ENCODE results near the gene IL1RL1. TPM values are rescaled to one million over a fixed set of nuclear protein-coding genes. Genes with fewer than 3 reads are reported as not detected.

Gene IL1RL1
- total RNA-seq, 4 donors from 2014 or later = 4.3 to 20.2 (median 8.1) TPM

- Histone ChIP-seq H3K36me3 (peaks cover 0 to 11% (median 0%) of the 10 kb centered on the region in 4 donors), H3K4me1 (no peaks in the 10 kb centered on the region), H3K4me3 (no peak overlapping the region), H3K27me3 (peaks cover 0 to 13% (median 0%) of the 10 kb centered on the region in 4 donors), H3K9me3 (no peaks in the 10 kb centered on the region), H3K27ac (replicated peaks in 1 of 4) (no peak overlapping the region)
- 43% methylated on average over 3 of the region's 3 CpGs for WGBS
- no peak for TF ChIP-seq EP300 (IDR thresholded peaks at IDR 0.05)
- TF ChIP-seq POLR2A (IDR thresholded peaks at IDR 0.05; ENCODE audit: low read depth) = no peak
- TF ChIP-seq CTCF (IDR thresholded peaks at IDR 0.05) = no peak
- TF ChIP-seq POLR2AphosphoS5 (IDR thresholded peaks at IDR 0.05) = no peak
- intact Hi-C loops (cut with DNase I) = no loop called here
- no peak for DNase-seq (ENCODE audit: extremely low spot score)
Observed at GRCh38 chr2:102342888-102343287, 31.5 kb downstream of the IL1RL1 start.

GRCh38 chr2:102344397-102344796, 33.0 kb downstream of the IL1RL1 start:
- WGBS = 84% methylated on average over 3 of the region's 3 CpGs
- peaks cover 0 to 13% (median 0%) of the 10 kb centered on the region in 4 donors for H3K27me3 ChIP-seq
- H3K4me3 ChIP-seq = no peak overlapping the region
- intact Hi-C loops (cut with DNase I) = no loop called here
- no peaks in the 10 kb centered on the region for H3K9me3 ChIP-seq
- H3K36me3 ChIP-seq = peaks cover 0 to 11% (median 0%) of the 10 kb centered on the region in 4 donors
- DNase-seq (ENCODE audit: extremely low spot score) = no peak
- H3K4me1 ChIP-seq = no peaks in the 10 kb centered on the region
- TF ChIP-seq EP300 (IDR thresholded peaks at IDR 0.05) (no peak), POLR2AphosphoS5 (IDR thresholded peaks at IDR 0.05) (no peak), POLR2A (IDR thresholded peaks at IDR 0.05; ENCODE audit: low read depth) (no peak)
- no peak overlapping the region for H3K27ac ChIP-seq (replicated peaks in 1 of 4)

- intact Hi-C loops (cut with DNase I) = no loop called here
- Histone ChIP-seq H3K27ac (replicated peaks in 1 of 4) (no peak overlapping the region), H3K9me3 (no peaks in the 10 kb centered on the region), H3K27me3 (peaks cover 0 to 17% (median 0%) of the 10 kb centered on the region in 4 donors), H3K4me1 (no peaks in the 10 kb centered on the region), H3K36me3 (peaks cover 0 to 11% (median 0%) of the 10 kb centered on the region in 4 donors), H3K4me3 (no peak overlapping the region)
- TF ChIP-seq POLR2A (IDR thresholded peaks at IDR 0.05; ENCODE audit: low read depth) = no peak
- TF ChIP-seq POLR2AphosphoS5 (IDR thresholded peaks at IDR 0.05) = no peak
- TF ChIP-seq CTCF (IDR thresholded peaks at IDR 0.05) = no peak
- TF ChIP-seq EP300 (IDR thresholded peaks at IDR 0.05) = no peak
- DNase-seq (ENCODE audit: extremely low spot score) = no peak
- WGBS = 79% methylated on average over 4 of the region's 4 CpGs
Observed at GRCh38 chr2:102345329-102345920, 34.1 kb downstream of the IL1RL1 start.

GRCh38 chr2:102346381-102347130, 35.2 kb downstream of the IL1RL1 start:
- no peak for TF ChIP-seq POLR2AphosphoS5 (IDR thresholded peaks at IDR 0.05)
- no peak for TF ChIP-seq POLR2A (IDR thresholded peaks at IDR 0.05; ENCODE audit: low read depth)
- no peak for TF ChIP-seq EP300 (IDR thresholded peaks at IDR 0.05)
- TF ChIP-seq CTCF (IDR thresholded peaks at IDR 0.05) = no peak
- Histone ChIP-seq H3K27ac (replicated peaks in 1 of 4) (no peak overlapping the region), H3K4me3 (no peak overlapping the region), H3K9me3 (no peaks in the 10 kb centered on the region), H3K36me3 (peaks cover 0 to 6% (median 0%) of the 10 kb centered on the region in 4 donors), H3K4me1 (no peaks in the 10 kb centered on the region), H3K27me3 (peaks cover 0 to 23% (median 0%) of the 10 kb centered on the region in 4 donors)
- WGBS = 79% methylated on average over 7 of the region's 7 CpGs
- no peak for DNase-seq (ENCODE audit: extremely low spot score)
- intact Hi-C loops (cut with DNase I) = no loop called here

- Histone ChIP-seq H3K4me3 (no peak overlapping the region), H3K36me3 (no peaks in the 10 kb centered on the region), H3K9me3 (no peaks in the 10 kb centered on the region), H3K27ac (replicated peaks in 1 of 4) (no peak overlapping the region), H3K27me3 (peaks cover 0 to 22% (median 0%) of the 10 kb centered on the region in 4 donors), H3K4me1 (peaks cover 0 to 4% (median 2%) of the 10 kb centered on the region in 4 donors)
- 33% methylated on average over 1 of the region's 1 CpG for WGBS
- intact Hi-C loops (cut with DNase I) = loop anchor here (10.0 kb wide), 2 partner anchors 95 to 345 kb away; no protein-coding TSS in a partner anchor
- DNase-seq (ENCODE audit: extremely low spot score) = no peak
- TF ChIP-seq EP300 (IDR thresholded peaks at IDR 0.05) = no peak
- TF ChIP-seq POLR2A (IDR thresholded peaks at IDR 0.05; ENCODE audit: low read depth) = no peak
- TF ChIP-seq CTCF (IDR thresholded peaks at IDR 0.05) = no peak
- TF ChIP-seq POLR2AphosphoS5 (IDR thresholded peaks at IDR 0.05) = no peak
Observed at GRCh38 chr2:102350137-102350793, 38.9 kb downstream of the IL1RL1 start.

All from esophagus muscularis mucosa (tissue), 4 donors.